Common myeloid progenitor, CD34-positive (primary cell): ENCODE data around the gene SNX9.
"Not testable (repeated sequence)": the region's sequence is repeated elsewhere in the genome, so short reads cannot be mapped to it uniquely, and the experiment has no call there.

Experiments
- CTCF ChIA-PET: fragments of 350-600 bp; sonication (Branson Sonifier 250); formaldehyde crosslinking; loops from one replicate; lab custom pipeline; 2021; ENCODE audit warnings: antibody characterized with exemption; lab: Charles Lee
- POLR2A ChIA-PET: fragments of 350-600 bp; sonication (Branson Sonifier 250); formaldehyde crosslinking; loops from one replicate; lab custom pipeline; 2021; ENCODE audit warnings: antibody characterized with exemption; lab: Charles Lee
- DNase-seq, 3 donors: peaks; one replicate each; pipeline versions ENCODE4 v3.0.0 to v3.0.0-alpha.2; 2013
- H3K27ac ChIP-seq, 2 experiments: 1 replicate in 1 of 2; 2 replicates in 1 of 2; pipeline ENCODE4 v1.7.0; 2013; ENCODE audit warnings: inconsistent platforms in 2 of 2, low read length in 2 of 2, mild to moderate bottlenecking in 2 of 2, low read depth in 1 of 2, moderate library complexity in 1 of 2; ENCODE audit not compliant: severe bottlenecking in 2 of 2, insufficient read depth in 1 of 2, poor library complexity in 1 of 2
- H3K27me3 ChIP-seq, 5 experiments: replicated peaks in 2 of 5; 1 replicate in 3 of 5; 2 replicates in 2 of 5; pipeline versions ENCODE4 v1.6.1 to v1.7.0; 2013; ENCODE audit warnings: low read length in 4 of 5, mild to moderate bottlenecking in 2 of 5, moderate library complexity in 2 of 5, inconsistent platforms in 1 of 5; ENCODE audit not compliant: insufficient read depth in 5 of 5, control insufficient read depth in 4 of 5
- H3K36me3 ChIP-seq, 4 experiments: 1 replicate in 2 of 4; 2 replicates in 2 of 4; pipeline versions ENCODE4 v1.6.1 to v1.7.0; 2013; ENCODE audit warnings: low read length in 3 of 4, control low read depth in 1 of 4, mild to moderate bottlenecking in 1 of 4; ENCODE audit not compliant: control insufficient read depth in 4 of 4, insufficient read depth in 4 of 4
- H3K4me1 ChIP-seq, 4 experiments: 1 replicate in 3 of 4; 2 replicates in 1 of 4; pipeline versions ENCODE4 v1.6.1 to v1.7.1; 2013; ENCODE audit warnings: low read length in 3 of 4, mild to moderate bottlenecking in 3 of 4, control low read depth in 1 of 4, inconsistent platforms in 1 of 4, moderate library complexity in 1 of 4; ENCODE audit not compliant: control insufficient read depth in 4 of 4, insufficient read depth in 4 of 4; ENCODE audit errors: control extremely low read depth in 1 of 4
- H3K4me3 ChIP-seq, 7 experiments: 1 replicate in 4 of 7; 2 replicates in 3 of 7; pipeline versions ENCODE4 v1.5.1 to v1.7.0; 2013; ENCODE audit warnings: mild to moderate bottlenecking in 7 of 7, low read length in 6 of 7, moderate library complexity in 6 of 7, inconsistent platforms in 2 of 7, low read depth in 2 of 7, control low read depth in 1 of 7; ENCODE audit not compliant: insufficient read depth in 4 of 7, control insufficient read depth in 1 of 7; ENCODE audit errors: extremely low read depth in 1 of 7
- H3K9me3 ChIP-seq, 5 experiments: 1 replicate in 4 of 5; 2 replicates in 1 of 5; pipeline versions ENCODE4 v1.6.1 to v1.7.1; 2013; ENCODE audit warnings: low read length in 4 of 5, mild to moderate bottlenecking in 2 of 5, inconsistent platforms in 1 of 5, low read depth in 1 of 5, moderate library complexity in 1 of 5; ENCODE audit not compliant: control insufficient read depth in 4 of 5, insufficient read depth in 2 of 5; ENCODE audit errors: control extremely low read depth in 1 of 5
- WGBS: methylation state at CpG from one replicate; pipeline ENCODE4 v1.1.5; 2013; ENCODE audit not compliant: insufficient coverage; 5-methylcytosine and 5-hydroxymethylcytosine counted together

Gene SNX9

DNA sequence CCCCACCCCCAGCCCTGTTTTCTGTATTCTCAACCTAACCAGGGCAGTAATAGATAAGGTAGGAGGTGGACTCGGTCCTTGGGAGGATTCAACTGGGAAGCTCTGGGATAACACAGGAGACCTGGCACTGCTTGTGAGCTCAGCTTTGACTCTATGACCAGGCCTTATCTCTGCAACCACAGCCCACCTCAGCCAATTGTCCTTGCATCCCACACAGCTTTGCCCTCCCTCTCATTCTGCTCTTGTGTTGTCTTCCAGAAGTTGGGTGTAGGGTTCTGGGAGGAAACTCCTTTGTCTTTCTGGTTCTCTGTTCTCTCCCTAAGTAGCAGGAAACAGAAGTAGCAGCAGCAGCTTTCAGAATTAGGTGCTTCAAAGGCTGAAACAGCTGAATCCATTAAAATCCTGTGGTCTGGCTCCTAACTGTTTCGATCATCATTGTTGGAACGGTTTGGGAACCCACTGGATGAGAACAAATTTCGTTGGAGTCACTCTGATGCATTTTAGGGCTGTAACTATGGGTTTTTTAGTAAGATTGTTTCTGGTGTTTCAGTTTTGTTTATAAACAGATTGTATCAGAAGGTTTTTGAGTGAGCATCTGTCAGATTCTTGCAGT lies 32.4 kb upstream of the SNX9 start:
- H3K27me3 ChIP-seq: no peaks in the 10 kb centered on the region
- 46% methylated on average over 3 of the region's 4 CpGs for WGBS
- ChIA-PET POLR2A (no interaction called here), CTCF (interaction anchor here (1.2 to 2.4 kb wide), 2 partner anchors 22 to 34 kb away, joined by 3 to 6 read pairs; no protein-coding TSS in a partner anchor)
- no peaks in the 10 kb centered on the region for H3K36me3 ChIP-seq
- no peak for DNase-seq
- H3K4me1 ChIP-seq: peaks cover 0 to 4% (median 0%) of the 10 kb centered on the region in 4 experiments
- peaks cover 0 to 1% (median 0%) of the 10 kb centered on the region in 5 experiments for H3K9me3 ChIP-seq
- H3K4me3 ChIP-seq: no peak overlapping the region
- no peak overlapping the region for H3K27ac ChIP-seq

DNA sequence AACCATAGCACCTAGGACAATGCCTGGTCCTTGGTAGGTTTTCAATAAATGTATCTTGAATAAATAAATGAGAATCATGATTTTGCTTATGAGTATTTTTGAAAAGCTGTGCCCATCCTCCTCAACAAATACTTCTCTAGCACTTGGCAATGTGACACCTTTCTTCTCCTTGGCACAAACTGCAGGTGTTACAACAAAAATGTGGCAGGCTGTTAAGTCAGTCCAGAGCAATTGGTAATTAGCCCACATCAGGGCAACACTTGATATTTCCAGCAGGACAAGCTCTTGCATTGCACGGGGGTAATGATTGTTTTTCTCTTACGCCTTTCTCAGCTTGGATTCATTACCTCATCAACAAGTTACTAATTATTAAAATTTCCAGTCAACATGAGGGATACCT lies 31.6 kb upstream of the SNX9 start:
- no peak overlapping the region for H3K27ac ChIP-seq
- WGBS: no CpG with 5 or more reads among the region's 2 CpGs
- H3K27me3 ChIP-seq: no peaks in the 10 kb centered on the region
- H3K9me3 ChIP-seq: peaks cover 0 to 1% (median 0%) of the 10 kb centered on the region in 5 experiments
- H3K36me3 ChIP-seq: no peaks in the 10 kb centered on the region
- POLR2A ChIA-PET: no interaction called here
- H3K4me3 ChIP-seq: no peak overlapping the region
- CTCF ChIA-PET: interaction anchor here (2.0 to 2.4 kb wide), 2 partner anchors 9 to 35 kb away, joined by 5 to 6 read pairs; no protein-coding TSS in a partner anchor
- no peak for DNase-seq
- H3K4me1 ChIP-seq: peaks cover 0 to 4% (median 0%) of the 10 kb centered on the region in 4 experiments

- Histone ChIP-seq H3K27ac (no peak overlapping the region), H3K27me3 (no peaks in the 10 kb centered on the region), H3K9me3 (peaks cover 0 to 1% (median 0%) of the 10 kb centered on the region in 5 experiments), H3K4me3 (no peak overlapping the region), H3K36me3 (no peaks in the 10 kb centered on the region), H3K4me1 (peaks cover 0 to 4% (median 0%) of the 10 kb centered on the region in 4 experiments)
- ChIA-PET POLR2A (no interaction called here), CTCF (interaction anchor here (0.7 to 2.5 kb wide), 5 partner anchors 8 to 36 kb away, joined by 3 to 6 read pairs (median 5); no protein-coding TSS in a partner anchor)
- 100% methylated on average over 1 of the region's 2 CpGs for whole genome bisulfite sequencing
- DNase-seq: no peak
These were observed 30.4 kb upstream of the SNX9 start for GRCh38 chr6:157792671-157793070.

DNA sequence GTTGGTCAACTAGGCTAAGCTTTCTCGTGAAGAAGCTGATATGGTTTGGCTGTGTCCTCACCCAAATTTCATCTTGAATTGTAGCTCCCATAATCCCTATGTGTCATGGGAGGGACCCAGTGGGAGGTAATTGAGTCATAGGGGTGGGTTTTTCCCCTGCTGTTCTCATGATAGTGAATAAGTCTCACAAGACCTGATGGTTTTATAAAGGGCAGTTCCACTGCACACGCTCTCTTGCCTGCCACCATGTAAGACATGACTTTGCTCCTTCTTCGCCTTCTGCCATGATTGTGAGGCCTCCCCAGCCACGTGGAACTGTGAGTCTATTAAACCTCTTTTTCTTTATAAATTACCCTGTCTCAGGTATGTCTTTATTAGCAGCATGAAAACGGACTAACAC lies 29.0 kb upstream of the SNX9 start:
- H3K4me3 ChIP-seq, H3K27me3 ChIP-seq, POLR2A ChIA-PET, H3K36me3 ChIP-seq, H3K27ac ChIP-seq, H3K4me1 ChIP-seq, H3K9me3 ChIP-seq, DNase-seq: not testable (repeated sequence)
- CTCF ChIA-PET: interaction anchor here (1.3 to 2.5 kb wide), 2 partner anchors 32 to 37 kb away, joined by 3 to 6 read pairs; no protein-coding TSS in a partner anchor
- WGBS: 96% methylated on average over 4 of the region's 5 CpGs

DNA sequence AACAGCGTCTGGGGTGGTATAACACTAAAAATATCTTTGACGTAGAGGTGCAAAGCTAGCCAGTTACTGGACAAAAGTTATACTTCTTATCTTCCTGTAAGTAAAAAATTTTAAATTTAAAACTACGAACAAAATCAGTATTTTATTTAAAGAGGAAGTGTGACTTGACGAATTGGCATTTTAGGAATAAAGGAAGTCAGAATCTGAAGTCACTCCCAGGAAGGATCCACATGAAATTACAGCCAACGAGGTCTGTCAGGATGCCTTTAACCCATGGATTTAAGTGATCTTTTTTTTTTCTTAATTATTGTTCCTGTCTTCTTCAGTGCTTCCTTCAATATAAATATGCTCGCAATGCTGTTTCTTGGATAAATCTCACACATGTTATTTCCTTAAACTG lies 27.2 kb upstream of the SNX9 start:
- H3K27me3 ChIP-seq: no peaks in the 10 kb centered on the region
- POLR2A ChIA-PET: no interaction called here
- peaks cover 0 to 5% (median 2%) of the 10 kb centered on the region in 5 experiments for H3K9me3 ChIP-seq
- H3K27ac ChIP-seq: no peak overlapping the region
- peak in 1 of 3 donors; percentile 10 for DNase-seq
- WGBS: 42% methylated on average over 2 of the region's 6 CpGs
- no peaks in the 10 kb centered on the region for H3K4me1 ChIP-seq
- CTCF ChIA-PET: no interaction called here
- no peak overlapping the region for H3K4me3 ChIP-seq
- no peaks in the 10 kb centered on the region for H3K36me3 ChIP-seq

GRCh38 chr6:157798851-157799250 lies 24.2 kb upstream of the SNX9 start:
- WGBS: 100% methylated on average over 1 of the region's 6 CpGs
- no peaks in the 10 kb centered on the region for H3K36me3 ChIP-seq
- peak in 2 of 3 donors; percentile 14 to 33 for DNase-seq
- ChIA-PET POLR2A (no interaction called here), CTCF (interaction anchor here (1.0 kb wide), 2 partner anchors 10 to 11 kb away, joined by 3 to 4 read pairs; no protein-coding TSS in a partner anchor)
- H3K9me3 ChIP-seq: peaks cover 0 to 5% (median 2%) of the 10 kb centered on the region in 5 experiments
- H3K4me1 ChIP-seq: no peaks in the 10 kb centered on the region
- no peak overlapping the region for H3K4me3 ChIP-seq
- H3K27me3 ChIP-seq: no peaks in the 10 kb centered on the region
- no peak overlapping the region for H3K27ac ChIP-seq

DNA sequence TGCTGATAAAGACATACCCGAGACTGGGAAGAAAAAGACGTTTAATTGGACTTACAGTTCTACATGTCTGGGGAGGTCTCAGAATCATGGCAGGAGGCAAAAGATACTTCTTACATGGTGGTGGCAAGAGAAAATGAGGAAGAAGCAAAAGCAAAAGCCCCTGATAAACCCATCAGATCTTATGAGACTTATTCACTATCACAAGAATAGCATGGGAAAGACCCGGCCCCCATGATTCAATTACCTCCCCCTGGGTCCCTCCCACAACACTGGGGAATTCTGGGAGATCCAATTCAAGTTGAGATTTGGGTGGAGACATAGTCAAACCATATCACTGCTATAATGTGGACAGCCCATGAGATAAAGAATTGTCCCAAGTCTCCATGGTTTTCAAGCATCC lies 23.5 kb upstream of the SNX9 start:
- POLR2A ChIA-PET: not testable (repeated sequence)

More for the DNA sequence above, 23.5 kb upstream of the SNX9 start:
- H3K36me3 ChIP-seq, CTCF ChIA-PET, H3K4me3 ChIP-seq, H3K27ac ChIP-seq, H3K4me1 ChIP-seq, H3K27me3 ChIP-seq, H3K9me3 ChIP-seq: not testable (repeated sequence)
- WGBS: 100% methylated on average over 3 of the region's 3 CpGs
- peak in 1 of 3 donors; percentile 10 for DNase-seq
